GM13976 (cell line): ENCODE data around the gene PIP4K2A.

Source experiments
- DNase-seq: peaks from one replicate; pipeline ENCODE4 v3.0.0; 2012; ENCODE audit warnings: low spot score
- in situ Hi-C: fragments of 300-500 bp; cut with MboI; formaldehyde crosslinking; loops from one replicate; pipeline ENCODE4 v1.12.0; 2022; ENCODE audit warnings: low sequenced_read_pairs, mixed read lengths, inconsistent platforms; ENCODE audit not compliant: unreplicated experiment
- TF ChIP-seq, protein P1 (sequence below): IDR thresholded peaks from 2 replicates; pipeline ENCODE4 v1.5.1; 2012; ENCODE audit warnings: borderline replicate concordance, mild to moderate bottlenecking; ENCODE audit not compliant: insufficient read depth; ENCODE audit errors: extremely low read depth, missing control alignments, control extremely low read depth

PIP4K2A gene

DNA sequence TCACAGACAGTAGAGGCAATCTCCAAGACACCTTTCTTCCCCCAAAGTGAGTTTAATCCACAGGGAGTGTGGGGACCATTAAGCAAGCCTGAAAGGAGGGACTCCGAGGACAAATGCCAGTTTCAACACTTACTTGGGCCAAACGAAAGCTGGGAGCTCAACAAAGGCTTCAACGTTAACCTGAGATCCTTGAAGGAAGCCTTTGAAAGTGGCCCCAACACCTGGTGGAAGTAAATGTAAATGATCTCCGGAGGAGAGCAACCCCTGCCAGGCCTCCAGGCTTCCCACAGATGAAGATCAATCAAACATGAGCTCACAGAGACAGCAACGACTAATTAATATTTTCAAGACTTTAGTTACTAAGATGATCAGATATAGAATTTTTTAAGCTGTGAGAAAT, 103.8 kb downstream of the PIP4K2A start:
- in situ Hi-C loops: no loop called here
- no peak for DNase-seq
- TF ChIP-seq, protein P1, sequence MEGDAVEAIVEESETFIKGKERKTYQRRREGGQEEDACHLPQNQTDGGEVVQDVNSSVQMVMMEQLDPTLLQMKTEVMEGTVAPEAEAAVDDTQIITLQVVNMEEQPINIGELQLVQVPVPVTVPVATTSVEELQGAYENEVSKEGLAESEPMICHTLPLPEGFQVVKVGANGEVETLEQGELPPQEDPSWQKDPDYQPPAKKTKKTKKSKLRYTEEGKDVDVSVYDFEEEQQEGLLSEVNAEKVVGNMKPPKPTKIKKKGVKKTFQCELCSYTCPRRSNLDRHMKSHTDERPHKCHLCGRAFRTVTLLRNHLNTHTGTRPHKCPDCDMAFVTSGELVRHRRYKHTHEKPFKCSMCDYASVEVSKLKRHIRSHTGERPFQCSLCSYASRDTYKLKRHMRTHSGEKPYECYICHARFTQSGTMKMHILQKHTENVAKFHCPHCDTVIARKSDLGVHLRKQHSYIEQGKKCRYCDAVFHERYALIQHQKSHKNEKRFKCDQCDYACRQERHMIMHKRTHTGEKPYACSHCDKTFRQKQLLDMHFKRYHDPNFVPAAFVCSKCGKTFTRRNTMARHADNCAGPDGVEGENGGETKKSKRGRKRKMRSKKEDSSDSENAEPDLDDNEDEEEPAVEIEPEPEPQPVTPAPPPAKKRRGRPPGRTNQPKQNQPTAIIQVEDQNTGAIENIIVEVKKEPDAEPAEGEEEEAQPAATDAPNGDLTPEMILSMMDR: no peak

DNA sequence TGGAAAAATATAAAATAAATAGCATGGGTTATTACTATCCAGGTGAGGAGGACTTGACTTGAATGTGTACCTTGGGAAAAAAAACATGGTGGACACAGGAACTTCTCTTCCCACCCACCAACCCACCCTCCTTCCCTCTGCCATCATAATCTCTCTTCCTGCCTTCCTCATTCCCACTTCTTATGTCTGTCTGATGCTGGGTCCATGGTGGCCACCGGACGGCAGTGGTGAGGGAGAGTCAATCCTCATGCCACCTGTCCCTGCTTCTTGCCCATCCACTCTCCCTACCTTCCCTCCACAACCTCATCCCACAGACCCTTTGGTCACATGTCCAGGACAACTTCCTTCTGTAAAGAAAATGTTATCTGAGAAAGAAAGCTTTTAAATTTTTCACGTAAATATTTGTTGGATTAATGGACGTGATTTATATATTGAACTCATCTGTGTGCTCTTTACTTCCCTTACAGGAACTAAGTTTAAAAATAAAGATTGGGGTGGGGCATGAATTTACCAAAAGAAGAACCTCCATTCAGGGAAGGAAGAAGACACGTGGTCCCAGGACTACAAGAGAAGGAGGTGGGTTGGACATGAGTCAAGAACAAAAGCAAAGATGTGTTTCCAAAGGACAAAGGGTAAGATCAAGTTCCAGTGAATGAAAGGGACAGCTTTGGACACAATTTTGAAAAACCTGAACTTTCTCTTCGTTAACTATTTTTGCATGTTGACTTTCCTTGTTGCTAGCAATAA, 104.5 kb downstream of the PIP4K2A start:
- DNase-seq: no peak
- in situ Hi-C loops: no loop called here
- TF ChIP-seq, protein P1: no peak

DNA sequence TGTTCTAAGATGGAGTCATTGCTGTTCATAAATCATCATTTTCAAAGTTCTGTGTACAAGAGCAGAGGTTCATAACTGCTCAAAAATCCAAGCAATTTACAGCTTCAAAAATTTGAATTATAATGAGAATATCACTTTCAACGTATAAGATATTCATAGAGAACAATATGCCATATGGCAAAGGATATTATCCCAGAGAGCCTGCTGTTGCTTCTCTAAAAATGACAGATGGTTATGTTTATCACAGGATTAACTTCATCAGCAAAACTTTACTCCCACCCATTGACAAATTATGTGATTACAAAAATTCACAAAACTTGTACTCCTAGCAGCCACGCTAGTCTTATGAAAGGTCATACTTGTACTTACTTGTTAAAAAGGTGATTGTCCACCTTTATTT, 105.1 kb downstream of the PIP4K2A start:
- TF ChIP-seq, protein P1: no peak
- no peak for DNase-seq
- in situ Hi-C loops: no loop called here

DNA sequence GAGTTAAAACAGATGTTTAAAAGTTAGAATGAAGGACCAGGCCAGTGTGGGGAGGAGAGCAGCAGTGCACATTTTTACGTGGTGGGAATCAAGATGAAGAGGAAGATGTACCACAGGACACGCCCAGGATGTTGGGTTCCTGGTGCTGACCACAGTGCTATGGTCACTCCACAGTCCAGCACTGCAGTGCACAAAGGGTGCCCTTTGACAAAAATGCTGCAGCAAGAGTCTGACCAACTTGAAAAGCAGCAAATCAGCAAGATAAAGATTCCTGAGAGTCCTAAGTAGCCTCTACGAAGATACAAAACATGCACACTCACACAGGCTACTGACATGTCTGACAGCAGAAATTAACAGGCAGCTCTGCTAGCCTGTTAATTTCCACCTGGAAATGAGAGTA, 107.1 kb downstream of the PIP4K2A start:
- TF ChIP-seq, protein P1: no peak
- in situ Hi-C loops: no loop called here
- no peak for DNase-seq

DNA sequence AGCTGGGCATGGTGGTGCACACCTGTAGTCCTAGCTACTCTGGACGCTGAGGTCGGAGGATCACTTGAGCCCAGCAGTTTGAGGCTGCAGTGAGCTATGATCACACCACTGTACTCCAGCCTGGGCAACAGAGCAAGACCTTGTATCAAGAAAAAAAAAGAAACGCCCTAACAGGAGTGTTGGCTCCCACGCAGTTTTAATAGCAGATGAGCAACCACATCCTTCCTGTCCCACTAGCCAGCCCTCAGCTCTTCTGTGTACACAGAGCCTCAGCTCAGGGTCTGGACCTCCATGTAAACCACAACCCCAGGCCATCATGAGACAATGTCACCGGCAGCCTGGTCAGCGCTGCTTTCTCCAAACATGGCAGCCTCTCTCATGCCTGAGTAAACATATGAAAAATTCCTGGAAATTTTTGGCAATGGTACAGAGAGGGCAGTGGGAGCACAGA, 108.2 kb downstream of the PIP4K2A start:
- DNase-seq: peak; percentile 74
- in situ Hi-C loops: no loop called here
- TF ChIP-seq, protein P1: no peak

DNA sequence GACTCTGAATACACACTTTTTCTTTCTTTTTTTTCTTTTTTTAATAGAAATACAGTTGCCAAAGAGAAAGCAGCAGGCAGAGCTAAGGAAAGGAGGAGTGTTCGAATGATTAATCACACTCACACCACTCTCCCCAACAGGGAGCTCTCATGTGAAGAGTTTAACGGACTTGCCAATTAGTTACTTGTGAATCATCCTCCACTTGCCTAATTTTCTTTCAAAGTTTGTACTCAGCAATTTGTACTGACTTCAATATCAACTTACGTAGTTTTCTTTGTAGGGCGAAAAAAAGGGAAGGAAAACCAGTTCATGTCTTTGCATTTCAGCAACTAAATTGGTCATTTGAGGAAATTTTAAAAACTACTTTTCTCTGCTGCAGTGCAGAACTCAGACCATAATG, 109.2 kb downstream of the PIP4K2A start:
- in situ Hi-C loops: no loop called here
- peak; percentile 46 for DNase-seq
- TF ChIP-seq, protein P1: no peak
